IMR-90 (cell line): ENCODE data around the gene NKPD1.

Experiments used
- BHLHE40 ChIP-seq: fragments of 150-350 bp; IDR thresholded peaks from 2 replicates; pipeline ENCODE4 v1.6.1; 2016; ENCODE audit warnings: mild to moderate bottlenecking, low read depth, low read length
- FOS ChIP-seq: fragments of 150-350 bp; IDR thresholded peaks from 2 replicates; pipeline ENCODE4 v1.6.1; 2016; ENCODE audit warnings: low read depth, low read length
- MAZ ChIP-seq: IDR thresholded peaks from 2 replicates; pipeline ENCODE4 v1.6.1; 2012; ENCODE audit warnings: low read depth, mild to moderate bottlenecking, low read length, improper control_type of control experiment, moderate library complexity, borderline replicate concordance
- RAD21 ChIP-seq: IDR thresholded peaks from 2 replicates; pipeline ENCODE4 v1.6.1; 2012; ENCODE audit warnings: low read length, improper control_type of control experiment
- SMC3 ChIP-seq: fragments of 150-350 bp; IDR thresholded peaks from 2 replicates; pipeline ENCODE4 v1.6.1; 2016; ENCODE audit warnings: low read depth, mild to moderate bottlenecking, antibody characterized with exemption, low read length, moderate library complexity
- TF ChIP-seq, protein P1 (sequence below): conservative IDR thresholded peaks from 2 replicates; pipeline ENCODE4 v1.5.1; 2012; ENCODE audit warnings: mild to moderate bottlenecking, low read depth, low read length, improper control_type of control experiment

DNA sequence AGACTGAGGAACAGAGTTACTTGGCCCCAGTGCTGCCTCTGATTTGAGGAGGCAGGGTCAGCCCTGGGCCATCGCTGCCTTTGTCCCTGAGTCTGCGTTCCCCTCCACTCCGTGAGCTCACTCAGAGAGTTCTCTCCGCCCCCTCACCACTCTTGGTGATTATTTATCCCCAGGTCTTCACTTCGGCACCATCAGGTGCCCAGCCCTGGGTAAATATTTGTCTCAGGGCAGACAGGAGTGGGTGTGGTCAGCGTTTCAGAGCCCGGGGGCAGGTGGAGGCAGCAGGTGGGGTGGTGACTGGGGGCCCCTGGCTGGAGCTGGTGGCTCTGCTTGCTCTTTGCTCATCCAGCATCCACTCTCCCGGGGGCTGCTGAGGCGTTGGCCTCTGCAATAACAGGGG lies 47.2 kb downstream of the NKPD1 start:
- TF ChIP-seq FOS: no peak
- no peak for TF ChIP-seq SMC3
- no peak for TF ChIP-seq RAD21
- TF ChIP-seq, protein P1, sequence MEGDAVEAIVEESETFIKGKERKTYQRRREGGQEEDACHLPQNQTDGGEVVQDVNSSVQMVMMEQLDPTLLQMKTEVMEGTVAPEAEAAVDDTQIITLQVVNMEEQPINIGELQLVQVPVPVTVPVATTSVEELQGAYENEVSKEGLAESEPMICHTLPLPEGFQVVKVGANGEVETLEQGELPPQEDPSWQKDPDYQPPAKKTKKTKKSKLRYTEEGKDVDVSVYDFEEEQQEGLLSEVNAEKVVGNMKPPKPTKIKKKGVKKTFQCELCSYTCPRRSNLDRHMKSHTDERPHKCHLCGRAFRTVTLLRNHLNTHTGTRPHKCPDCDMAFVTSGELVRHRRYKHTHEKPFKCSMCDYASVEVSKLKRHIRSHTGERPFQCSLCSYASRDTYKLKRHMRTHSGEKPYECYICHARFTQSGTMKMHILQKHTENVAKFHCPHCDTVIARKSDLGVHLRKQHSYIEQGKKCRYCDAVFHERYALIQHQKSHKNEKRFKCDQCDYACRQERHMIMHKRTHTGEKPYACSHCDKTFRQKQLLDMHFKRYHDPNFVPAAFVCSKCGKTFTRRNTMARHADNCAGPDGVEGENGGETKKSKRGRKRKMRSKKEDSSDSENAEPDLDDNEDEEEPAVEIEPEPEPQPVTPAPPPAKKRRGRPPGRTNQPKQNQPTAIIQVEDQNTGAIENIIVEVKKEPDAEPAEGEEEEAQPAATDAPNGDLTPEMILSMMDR: no peak
- no peak for TF ChIP-seq BHLHE40
- TF ChIP-seq MAZ: no peak
